ENCODE results near the gene TLR3. TPM values are rescaled to one million over a fixed set of nuclear protein-coding genes. Genes with fewer than 3 reads are reported as not detected.

TLR3 gene
- total RNA-seq, 4 donors from 2014 or later = 2.9 to 12.6 (median 8.6) TPM

DNA sequence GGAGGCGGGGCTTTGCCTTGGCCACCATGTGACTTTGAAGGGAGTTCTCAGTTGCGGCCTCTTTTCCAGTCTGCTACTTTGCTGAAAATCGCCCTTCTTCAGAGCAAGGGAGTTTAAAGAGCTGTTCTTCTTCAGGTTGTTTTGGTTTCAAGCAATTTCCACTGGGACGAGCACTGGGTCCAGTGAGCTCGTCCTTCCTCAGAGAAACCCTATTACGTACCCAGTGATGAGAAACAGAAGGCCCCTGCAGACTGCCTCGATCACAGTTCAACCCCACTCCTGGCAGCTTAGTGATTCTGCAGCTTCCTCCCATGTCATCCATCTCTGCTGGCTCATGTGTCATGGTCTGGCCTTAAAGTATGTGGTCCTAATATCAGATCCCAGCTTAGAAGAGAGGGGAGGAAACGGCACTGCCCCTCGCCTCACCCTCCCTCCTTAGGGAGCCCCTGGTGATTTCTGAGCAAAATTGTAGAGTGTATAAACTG, 27.8 kb downstream of the TLR3 start:
- Histone ChIP-seq H3K4me1 (no peaks in the 10 kb centered on the region), H3K9me3 (no peaks in the 10 kb centered on the region), H3K27me3 (no peaks in the 10 kb centered on the region), H3K4me3 (no peak overlapping the region), H3K27ac (peak overlapping the region; percentile 21 to 39), H3K36me3 (no peaks in the 10 kb centered on the region)
- intact Hi-C loops (cut with DNase I; ENCODE audit: low total_unique reads) = no loop called here
- peak in 1 of 2 donors; percentile 28 for DNase-seq
- TF ChIP-seq CTCF (IDR thresholded peaks at IDR 0.05) (no peak), POLR2A (IDR thresholded peaks at IDR 0.05) (no peak)

- DNase-seq = no peak
- Histone ChIP-seq H3K4me3 (no peak overlapping the region), H3K27me3 (no peaks in the 10 kb centered on the region), H3K27ac (peak overlapping the region in 1 of 2 donors; percentile 39), H3K36me3 (no peaks in the 10 kb centered on the region), H3K9me3 (no peaks in the 10 kb centered on the region), H3K4me1 (no peaks in the 10 kb centered on the region)
- intact Hi-C loops (cut with DNase I; ENCODE audit: low total_unique reads) = no loop called here
- no peak for TF ChIP-seq POLR2A (IDR thresholded peaks at IDR 0.05)
- no peak for TF ChIP-seq CTCF (IDR thresholded peaks at IDR 0.05)
Measured at GRCh38 chr4:186097386-186097785, 28.4 kb downstream of the TLR3 start.

- peaks cover 0 to 3% of the 10 kb centered on the region in 2 donors for H3K27me3 ChIP-seq
- TF ChIP-seq POLR2A (IDR thresholded peaks at IDR 0.05) (no peak), CTCF (IDR thresholded peaks at IDR 0.05) (no peak)
- intact Hi-C loops (cut with DNase I; ENCODE audit: low total_unique reads) = no loop called here
- H3K9me3 ChIP-seq = no peaks in the 10 kb centered on the region
- H3K27ac ChIP-seq = no peak overlapping the region
- DNase-seq = no peak
- H3K4me1 ChIP-seq = no peaks in the 10 kb centered on the region
- no peaks in the 10 kb centered on the region for H3K36me3 ChIP-seq
- no peak overlapping the region for H3K4me3 ChIP-seq
Measured at GRCh38 chr4:186102931-186103330, 34.0 kb downstream of the TLR3 start.

- TF ChIP-seq POLR2A (IDR thresholded peaks at IDR 0.05) (no peak), CTCF (IDR thresholded peaks at IDR 0.05) (no peak)
- intact Hi-C loops (cut with DNase I; ENCODE audit: low total_unique reads) = no loop called here
- no peaks in the 10 kb centered on the region for H3K4me1 ChIP-seq
- no peaks in the 10 kb centered on the region for H3K9me3 ChIP-seq
- peak within 1 kb of the TSS; percentile 27 to 66 for H3K27ac ChIP-seq
- H3K36me3 ChIP-seq = no peaks in the 10 kb centered on the region
- DNase-seq = peak; percentile 51 to 53
- peak within 1 kb of the TSS; percentile 10 to 65 for H3K4me3 ChIP-seq
- peaks cover 0 to 3% of the 10 kb centered on the region in 2 donors for H3K27me3 ChIP-seq
Measured at GRCh38 chr4:186104114-186104889, 35.3 kb downstream of the TLR3 start, which contains the start of gene FAM149A. Gene FAM149A, plus strand, starts transcription at chr4:186104704.

- intact Hi-C loops (cut with DNase I; ENCODE audit: low total_unique reads) = no loop called here
- no peak for TF ChIP-seq CTCF (IDR thresholded peaks at IDR 0.05)
- no peak for TF ChIP-seq POLR2A (IDR thresholded peaks at IDR 0.05)
- Histone ChIP-seq H3K36me3 (no peaks in the 10 kb centered on the region), H3K27ac (peak overlapping the region; percentile 27 to 66), H3K9me3 (no peaks in the 10 kb centered on the region), H3K4me1 (no peaks in the 10 kb centered on the region), H3K4me3 (peak overlapping the region; percentile 10 to 65), H3K27me3 (peaks cover 0 to 3% of the 10 kb centered on the region in 2 donors)
- DNase-seq = peak; percentile 23 to 34
Measured at GRCh38 chr4:186104890-186105646, 36.1 kb downstream of the TLR3 start.
